ENCODE measurements around the gene GJA3.

The GJA3 gene

DNA sequence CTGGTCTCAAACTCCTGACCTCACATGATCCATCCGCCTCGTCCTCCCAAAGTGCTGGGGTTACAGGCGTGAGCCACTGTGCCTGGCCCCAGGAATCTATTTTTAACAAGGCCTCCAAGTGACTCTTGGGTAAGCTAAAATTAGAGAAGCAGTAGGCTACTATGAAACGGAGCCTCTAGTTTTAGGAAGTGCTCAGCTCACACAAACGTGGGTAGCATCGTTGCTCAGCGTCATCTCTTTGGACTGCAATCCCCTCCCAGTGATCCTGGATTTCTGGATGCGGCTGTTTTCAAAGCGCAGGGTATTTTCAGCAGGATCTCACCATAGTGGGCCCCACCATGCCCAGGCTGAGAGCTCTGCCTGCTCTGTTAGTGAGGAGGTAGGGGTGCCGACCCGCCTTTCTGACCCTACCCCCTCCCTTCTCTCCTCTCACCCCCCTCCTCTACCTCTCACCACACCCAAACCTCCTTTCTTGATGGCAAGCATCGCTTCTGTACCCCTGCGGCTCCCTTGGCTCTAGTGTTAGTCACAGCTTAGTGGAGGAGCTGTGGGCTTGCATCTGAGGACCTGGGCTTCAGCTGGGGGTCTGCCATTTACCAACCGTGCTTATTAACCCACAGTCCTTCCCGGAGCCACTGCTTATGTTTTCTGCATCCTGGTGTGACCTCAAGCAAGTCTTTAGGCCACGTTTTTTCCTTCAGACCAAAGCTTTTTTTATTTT, 34.2 kb downstream of the GJA3 start:
- peaks cover 22% of the 10 kb centered on the region for H3K27me3 ChIP-seq (ENCODE audit: insufficient read depth, low read length, poor library complexity)
- H3K27ac ChIP-seq (ENCODE audit: low read length) = no peak overlapping the region
- H3K9ac ChIP-seq (ENCODE audit: low read depth, low read length) = no peak overlapping the region
- no peak for ATAC-seq (ENCODE audit: insufficient read depth, low read depth)
- no peaks in the 10 kb centered on the region for H3K9me3 ChIP-seq (ENCODE audit: insufficient read depth, low read length, severe bottlenecking)
- H2AFZ ChIP-seq (ENCODE audit: low read depth, low read length) = no peak overlapping the region
- no peaks in the 10 kb centered on the region for H4K20me1 ChIP-seq (ENCODE audit: insufficient read depth, low read length)
- no peaks in the 10 kb centered on the region for H3K79me2 ChIP-seq (ENCODE audit: insufficient read depth, low read length)
- H3K4me2 ChIP-seq (ENCODE audit: insufficient read depth, low read length) = no peak overlapping the region
- no peaks in the 10 kb centered on the region for H3K36me3 ChIP-seq (ENCODE audit: insufficient read depth, low read length)
- TF ChIP-seq, protein P1, sequence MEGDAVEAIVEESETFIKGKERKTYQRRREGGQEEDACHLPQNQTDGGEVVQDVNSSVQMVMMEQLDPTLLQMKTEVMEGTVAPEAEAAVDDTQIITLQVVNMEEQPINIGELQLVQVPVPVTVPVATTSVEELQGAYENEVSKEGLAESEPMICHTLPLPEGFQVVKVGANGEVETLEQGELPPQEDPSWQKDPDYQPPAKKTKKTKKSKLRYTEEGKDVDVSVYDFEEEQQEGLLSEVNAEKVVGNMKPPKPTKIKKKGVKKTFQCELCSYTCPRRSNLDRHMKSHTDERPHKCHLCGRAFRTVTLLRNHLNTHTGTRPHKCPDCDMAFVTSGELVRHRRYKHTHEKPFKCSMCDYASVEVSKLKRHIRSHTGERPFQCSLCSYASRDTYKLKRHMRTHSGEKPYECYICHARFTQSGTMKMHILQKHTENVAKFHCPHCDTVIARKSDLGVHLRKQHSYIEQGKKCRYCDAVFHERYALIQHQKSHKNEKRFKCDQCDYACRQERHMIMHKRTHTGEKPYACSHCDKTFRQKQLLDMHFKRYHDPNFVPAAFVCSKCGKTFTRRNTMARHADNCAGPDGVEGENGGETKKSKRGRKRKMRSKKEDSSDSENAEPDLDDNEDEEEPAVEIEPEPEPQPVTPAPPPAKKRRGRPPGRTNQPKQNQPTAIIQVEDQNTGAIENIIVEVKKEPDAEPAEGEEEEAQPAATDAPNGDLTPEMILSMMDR (IDR thresholded peaks at IDR 0.05; ENCODE audit: borderline replicate concordance, extremely low read depth, low read length, poor library complexity, severe bottlenecking) = no peak
- no peak for TF ChIP-seq EZH2 (IDR thresholded peaks at IDR 0.05; ENCODE audit: borderline replicate concordance, low read depth, low read length, severe bottlenecking)
- DNase-seq = no peak
- H3K4me3 ChIP-seq (ENCODE audit: low read depth in 1 of 2, low read length in 2 of 2) = no peak overlapping the region
- H3K4me1 ChIP-seq (ENCODE audit: insufficient read depth, low read length) = peaks cover 22% of the 10 kb centered on the region

- no peak overlapping the region for H3K4me2 ChIP-seq (ENCODE audit: insufficient read depth, low read length)
- H3K27ac ChIP-seq (ENCODE audit: low read length) = no peak overlapping the region
Observed at GRCh38 chr13:20125783-20126165, 35.1 kb downstream of the GJA3 start.

GRCh38 chr13:20125129-20125782, 35.6 kb downstream of the GJA3 start:
- ATAC-seq (ENCODE audit: insufficient read depth, low read depth) (no peak), DNase-seq (no peak)
- no peak for TF ChIP-seq EZH2 (IDR thresholded peaks at IDR 0.05; ENCODE audit: borderline replicate concordance, low read depth, low read length, severe bottlenecking)
- TF ChIP-seq, protein P1 (IDR thresholded peaks at IDR 0.05; ENCODE audit: borderline replicate concordance, extremely low read depth, low read length, poor library complexity, severe bottlenecking) = no peak
- H3K9ac ChIP-seq (ENCODE audit: low read depth, low read length) = no peak overlapping the region
- H3K4me3 ChIP-seq (ENCODE audit: low read depth in 1 of 2, low read length in 2 of 2) = no peak overlapping the region
- H3K36me3 ChIP-seq (ENCODE audit: insufficient read depth, low read length) = no peaks in the 10 kb centered on the region
- no peaks in the 10 kb centered on the region for H3K9me3 ChIP-seq (ENCODE audit: insufficient read depth, low read length, severe bottlenecking)
- no peak overlapping the region for H3K4me2 ChIP-seq (ENCODE audit: insufficient read depth, low read length)
- H2AFZ ChIP-seq (ENCODE audit: low read depth, low read length) = no peak overlapping the region
- no peak overlapping the region for H3K27ac ChIP-seq (ENCODE audit: low read length)
- H4K20me1 ChIP-seq (ENCODE audit: insufficient read depth, low read length) = no peaks in the 10 kb centered on the region
- peaks cover 29% of the 10 kb centered on the region for H3K4me1 ChIP-seq (ENCODE audit: insufficient read depth, low read length)
- peaks cover 22% of the 10 kb centered on the region for H3K27me3 ChIP-seq (ENCODE audit: insufficient read depth, low read length, poor library complexity)
- no peaks in the 10 kb centered on the region; the same call in 1 of the 2 replicates for H3K79me2 ChIP-seq (ENCODE audit: insufficient read depth, low read length)

More at GRCh38 chr13:20125783-20126165, 35.1 kb downstream of the GJA3 start:
- Histone ChIP-seq H3K36me3 (ENCODE audit: insufficient read depth, low read length) (no peaks in the 10 kb centered on the region), H3K9ac (ENCODE audit: low read depth, low read length) (no peak overlapping the region), H3K27me3 (ENCODE audit: insufficient read depth, low read length, poor library complexity) (peaks cover 22% of the 10 kb centered on the region), H3K79me2 (ENCODE audit: insufficient read depth, low read length) (no peaks in the 10 kb centered on the region; the same call in 1 of the 2 replicates), H3K4me1 (ENCODE audit: insufficient read depth, low read length) (peaks cover 29% of the 10 kb centered on the region), H3K9me3 (ENCODE audit: insufficient read depth, low read length, severe bottlenecking) (no peaks in the 10 kb centered on the region), H3K4me3 (ENCODE audit: low read depth in 1 of 2, low read length in 2 of 2) (no peak overlapping the region), H4K20me1 (ENCODE audit: insufficient read depth, low read length) (no peaks in the 10 kb centered on the region), H2AFZ (ENCODE audit: low read depth, low read length) (no peak overlapping the region)
- ATAC-seq (ENCODE audit: insufficient read depth, low read depth) = no peak
- TF ChIP-seq EZH2 (IDR thresholded peaks at IDR 0.05; ENCODE audit: borderline replicate concordance, low read depth, low read length, severe bottlenecking) = no peak
- TF ChIP-seq, protein P1 (IDR thresholded peaks at IDR 0.05; ENCODE audit: borderline replicate concordance, extremely low read depth, low read length, poor library complexity, severe bottlenecking) = no peak
- no peak for DNase-seq
